ENCODE measurements around the gene IGF2. TPM values are rescaled to one million over a fixed set of nuclear protein-coding genes. Genes with fewer than 3 reads are reported as not detected.

The IGF2 gene
- total and polyA plus RNA-seq, 2 donors (not counting 1 experiment from before 2014, with no cell fraction given): not detected

GRCh38 chr11:2128130-2128510 is 11.1 kb downstream of the IGF2 start:
- Mint-ChIP-seq H3K9me3 (ENCODE audit: insufficient read depth) (peaks cover 7% of the 10 kb centered on the region), H3K4me1 (no peaks in the 10 kb centered on the region), H3K27ac (no peak overlapping the region), H3K4me3 (no peak overlapping the region), H3K27me3 (peaks cover 13% of the 10 kb centered on the region)
- no peak for TF ChIP-seq EZH2 (IDR thresholded peaks at IDR 0.05; ENCODE audit: borderline replicate concordance, insufficient read depth, low read depth, low read length, poor library complexity, severe bottlenecking)
- TF ChIP-seq CTCF (IDR thresholded peaks at IDR 0.05): no peak
- Histone ChIP-seq H3K27me3 (replicated peaks in 1 of 4; ENCODE audit: control extremely low read depth in 1 of 4, control insufficient read depth in 3 of 4, insufficient read depth in 4 of 4, low read length in 3 of 4) (peaks cover 0 to 6% (median 0%) of the 10 kb centered on the region in 4 experiments), H3K9me3 (ENCODE audit: control extremely low read depth in 1 of 3, control insufficient read depth in 2 of 3, insufficient read depth in 1 of 3, low read length in 2 of 3) (no peaks in the 10 kb centered on the region), H3K4me1 (ENCODE audit: control insufficient read depth in 2 of 2, insufficient read depth in 2 of 2, low read length in 2 of 2) (no peaks in the 10 kb centered on the region), H3K4me3 (ENCODE audit: control extremely low read depth in 1 of 5, extremely low read depth in 1 of 5, insufficient read depth in 1 of 5, low read depth in 2 of 5, low read length in 4 of 5) (no peak overlapping the region), H3K36me3 (replicated peaks in 1 of 2; ENCODE audit: control extremely low read depth in 1 of 2, control insufficient read depth in 1 of 2, extremely low read depth in 1 of 2, insufficient read depth in 2 of 2, low read length in 1 of 2) (no peaks in the 10 kb centered on the region), H3K9ac (ENCODE audit: low read length) (no peak overlapping the region), H2AFZ (ENCODE audit: insufficient read depth, low read depth, low read length, poor library complexity, severe bottlenecking) (no peak overlapping the region), H3K4me2 (replicated peaks; ENCODE audit: low read depth, low read length, poor library complexity, severe bottlenecking) (no peak overlapping the region), H3K27ac (ENCODE audit: low read length in 2 of 2) (no peak overlapping the region), H3K79me2 (ENCODE audit: control insufficient read depth, insufficient read depth, low read length) (no peaks in the 10 kb centered on the region), H4K20me1 (ENCODE audit: control insufficient read depth, insufficient read depth, low read length, poor library complexity, severe bottlenecking) (no peaks in the 10 kb centered on the region)
- CTCF ChIA-PET: no interaction called here
- intact Hi-C loops (cut with micrococcal nuclease): no loop called here
- DNase-seq: no peak
- POLR2A ChIA-PET: no interaction called here
- ATAC-seq (ENCODE audit: low read depth): no peak
- WGBS (ENCODE audit: insufficient coverage): 91% methylated on average over 4 of the region's 7 CpGs

DNA sequence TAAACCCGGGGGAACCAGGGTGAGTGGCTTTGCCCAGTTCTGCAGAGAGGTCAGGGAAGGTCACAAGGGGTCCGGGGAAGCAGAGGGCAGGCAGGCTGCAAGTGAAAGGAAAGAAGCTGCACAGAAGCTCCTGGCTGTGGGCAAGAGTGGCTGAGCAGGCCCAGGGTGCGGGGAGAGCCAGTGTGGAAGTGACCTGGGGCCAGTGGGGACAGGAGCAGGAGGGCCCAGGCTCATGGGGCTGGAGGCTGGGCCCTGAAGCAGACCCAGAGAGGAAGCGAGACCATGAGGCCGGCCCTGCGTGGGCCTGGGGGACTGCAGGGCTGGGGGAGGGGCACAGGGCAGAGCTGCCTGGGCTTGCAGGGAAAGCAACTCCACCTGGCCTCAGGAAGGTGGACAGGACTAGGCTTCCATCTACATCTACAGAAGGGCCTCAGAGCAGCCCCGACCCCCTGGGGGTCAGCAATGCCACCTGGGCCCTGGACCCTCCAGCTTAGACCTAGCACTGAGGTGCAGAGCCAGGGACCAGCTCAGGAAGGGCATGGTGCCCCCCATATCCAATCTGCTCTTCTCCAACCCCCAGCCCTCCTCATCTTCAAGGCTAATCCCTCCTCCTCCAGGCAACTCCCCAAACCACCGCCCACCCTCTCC is 11.6 kb downstream of the IGF2 start:
- DNase-seq: no peak
- ChIA-PET POLR2A (no interaction called here), CTCF (no interaction called here)
- 67% methylated on average over 7 of the region's 8 CpGs for WGBS (ENCODE audit: insufficient coverage)
- no peaks in the 10 kb centered on the region for H3K4me1 ChIP-seq (ENCODE audit: control insufficient read depth in 2 of 2, insufficient read depth in 2 of 2, low read length in 2 of 2)
- H3K9me3 ChIP-seq (ENCODE audit: control extremely low read depth in 1 of 3, control insufficient read depth in 2 of 3, insufficient read depth in 1 of 3, low read length in 2 of 3): no peaks in the 10 kb centered on the region
- H3K4me3 ChIP-seq (ENCODE audit: control extremely low read depth in 1 of 5, extremely low read depth in 1 of 5, insufficient read depth in 1 of 5, low read depth in 2 of 5, low read length in 4 of 5): no peak overlapping the region
- no peak overlapping the region for H2AFZ ChIP-seq (ENCODE audit: insufficient read depth, low read depth, low read length, poor library complexity, severe bottlenecking)
- no peak for ATAC-seq (ENCODE audit: low read depth)
- Mint-ChIP-seq H3K4me3 (no peak overlapping the region), H3K4me1 (no peaks in the 10 kb centered on the region), H3K9me3 (ENCODE audit: insufficient read depth) (peaks cover 7% of the 10 kb centered on the region), H3K27ac (no peak overlapping the region), H3K27me3 (peaks cover 9% of the 10 kb centered on the region)
- TF ChIP-seq CTCF (IDR thresholded peaks at IDR 0.05) (no peak), EZH2 (IDR thresholded peaks at IDR 0.05; ENCODE audit: borderline replicate concordance, insufficient read depth, low read depth, low read length, poor library complexity, severe bottlenecking) (no peak)
- no peak overlapping the region for H3K9ac ChIP-seq (ENCODE audit: low read length)
- H3K4me2 ChIP-seq (replicated peaks; ENCODE audit: low read depth, low read length, poor library complexity, severe bottlenecking): no peak overlapping the region
- H3K27ac ChIP-seq (ENCODE audit: low read length in 2 of 2): no peak overlapping the region
- intact Hi-C loops (cut with micrococcal nuclease): no loop called here
- peaks cover 0 to 3% (median 0%) of the 10 kb centered on the region in 4 experiments for H3K27me3 ChIP-seq (replicated peaks in 1 of 4; ENCODE audit: control extremely low read depth in 1 of 4, control insufficient read depth in 3 of 4, insufficient read depth in 4 of 4, low read length in 3 of 4)
- H4K20me1 ChIP-seq (ENCODE audit: control insufficient read depth, insufficient read depth, low read length, poor library complexity, severe bottlenecking): no peaks in the 10 kb centered on the region
- H3K79me2 ChIP-seq (ENCODE audit: control insufficient read depth, insufficient read depth, low read length): no peaks in the 10 kb centered on the region
- H3K36me3 ChIP-seq (replicated peaks in 1 of 2; ENCODE audit: control extremely low read depth in 1 of 2, control insufficient read depth in 1 of 2, extremely low read depth in 1 of 2, insufficient read depth in 2 of 2, low read length in 1 of 2): no peaks in the 10 kb centered on the region

Measured in B cell (primary cell).